DND-41 (cell line): ENCODE data around the gene SLC2A11.

Source experiments
- ATAC-seq: fragments of 200-7000 bp; cut with Tn5 transposase; 3 replicates; pipeline ENCODE4 v1.9.1; 2021; ENCODE audit warnings: low read depth; ENCODE audit not compliant: insufficient read depth
- DNase-seq: peaks from one replicate; pipeline ENCODE4 v3.0.0-alpha.2; 2020
- H2AFZ ChIP-seq: 2 replicates; pipeline ENCODE4 v1.6.0; 2012; ENCODE audit warnings: low read depth, low read length
- H3K27ac ChIP-seq: 2 replicates; pipeline ENCODE4 v1.5.1; 2012; ENCODE audit warnings: low read length, inconsistent platforms
- H3K27me3 ChIP-seq: fragments of 200-600 bp; sonication (generic); 2 replicates; pipeline ENCODE4 v1.6.0; 2012; ENCODE audit warnings: low read length, mild to moderate bottlenecking, inconsistent platforms; ENCODE audit not compliant: insufficient read depth, poor library complexity
- H3K36me3 ChIP-seq: 2 replicates; pipeline ENCODE4 v1.5.1; 2012; ENCODE audit warnings: low read length, inconsistent platforms; ENCODE audit not compliant: insufficient read depth
- H3K4me1 ChIP-seq: 2 replicates; pipeline ENCODE4 v1.5.1; 2012; ENCODE audit warnings: mild to moderate bottlenecking, low read length; ENCODE audit not compliant: insufficient read depth
- H3K4me2 ChIP-seq: 2 replicates; pipeline ENCODE4 v1.6.0; 2012; ENCODE audit warnings: mild to moderate bottlenecking, moderate library complexity, low read length, inconsistent platforms; ENCODE audit not compliant: insufficient read depth
- H3K4me3 ChIP-seq, 2 experiments: fragments of 200-600 bp in 1 of 2; shearing (Covaris generic) in 1 of 2; 2 replicates each; pipeline ENCODE4 v1.5.1; 2012 to 2016; ENCODE audit warnings: inconsistent platforms in 2 of 2, low read length in 2 of 2, mild to moderate bottlenecking in 2 of 2, low read depth in 1 of 2, moderate library complexity in 1 of 2
- H3K79me2 ChIP-seq: 2 replicates; pipeline ENCODE4 v1.6.0; 2012; ENCODE audit warnings: low read length, inconsistent platforms; ENCODE audit not compliant: insufficient read depth
- H3K9ac ChIP-seq: 2 replicates; pipeline ENCODE4 v1.6.0; 2012; ENCODE audit warnings: low read depth, mild to moderate bottlenecking, inconsistent platforms, low read length, moderate library complexity
- H3K9me3 ChIP-seq: 2 replicates; pipeline ENCODE4 v1.5.1; 2012; ENCODE audit warnings: low read length, moderate library complexity, mild to moderate bottlenecking, inconsistent platforms; ENCODE audit not compliant: insufficient read depth, severe bottlenecking
- H4K20me1 ChIP-seq: 2 replicates; pipeline ENCODE4 v1.6.0; 2012; ENCODE audit warnings: low read length; ENCODE audit not compliant: insufficient read depth
- EZH2 ChIP-seq: IDR thresholded peaks from 3 replicates; pipeline ENCODE4 v1.6.1; 2012; ENCODE audit warnings: borderline replicate concordance, low read depth, mild to moderate bottlenecking, moderate library complexity, low read length, inconsistent platforms; ENCODE audit not compliant: severe bottlenecking
- TF ChIP-seq, protein P1 (sequence below): IDR thresholded peaks from 2 replicates; pipeline ENCODE4 v1.5.1; 2012; ENCODE audit warnings: borderline replicate concordance, low read length, moderate library complexity, mild to moderate bottlenecking; ENCODE audit not compliant: poor library complexity, severe bottlenecking; ENCODE audit errors: extremely low read depth

The SLC2A11 gene

DNA sequence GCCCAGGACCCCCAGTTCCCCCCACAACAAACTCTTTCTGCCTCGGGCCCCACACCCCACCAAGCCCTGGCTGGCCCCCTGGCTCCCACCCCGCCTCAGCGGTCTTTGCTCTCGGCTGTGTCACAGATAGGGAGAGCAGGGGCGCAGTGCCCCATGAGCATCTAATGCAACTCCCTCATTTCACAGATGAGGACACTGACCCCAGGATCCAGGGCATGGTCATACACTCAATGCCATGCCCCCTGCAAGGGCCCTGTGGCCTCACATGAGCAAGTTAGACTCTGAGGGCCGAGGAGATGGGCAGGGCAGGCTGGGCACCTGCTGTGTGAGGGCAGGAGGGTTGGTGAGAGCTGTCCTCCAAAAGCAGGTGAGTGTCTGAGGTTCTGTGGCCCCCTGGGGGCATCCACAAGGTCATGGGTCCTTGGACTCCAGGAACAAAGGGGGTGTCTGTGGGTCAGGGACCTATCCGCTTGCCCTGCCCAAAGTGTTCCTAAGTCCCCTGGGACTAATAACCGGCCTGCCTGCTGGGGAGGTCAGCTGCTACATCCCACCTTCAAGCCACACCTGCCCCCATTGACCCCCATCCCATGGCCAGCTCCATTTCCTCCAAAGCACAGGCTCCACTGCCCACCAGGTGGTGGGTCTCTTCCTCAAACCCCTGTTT is 39.0 kb downstream of the SLC2A11 start:
- Histone ChIP-seq H3K9me3 (no peaks in the 10 kb centered on the region), H3K27ac (no peak overlapping the region), H3K4me1 (peaks cover 36% of the 10 kb centered on the region), H2AFZ (no peak overlapping the region), H4K20me1 (peaks cover 24% of the 10 kb centered on the region), H3K79me2 (peaks cover 35% of the 10 kb centered on the region), H3K27me3 (no peaks in the 10 kb centered on the region), H3K4me3 (peak overlapping the region in 1 of 2 experiments; percentile 89; a peak in 1 of 4 replicates), H3K9ac (no peak overlapping the region; the same call in 1 of the 2 replicates), H3K36me3 (peaks cover 29% of the 10 kb centered on the region), H3K4me2 (peak overlapping the region; percentile 84)
- TF ChIP-seq, protein P1, sequence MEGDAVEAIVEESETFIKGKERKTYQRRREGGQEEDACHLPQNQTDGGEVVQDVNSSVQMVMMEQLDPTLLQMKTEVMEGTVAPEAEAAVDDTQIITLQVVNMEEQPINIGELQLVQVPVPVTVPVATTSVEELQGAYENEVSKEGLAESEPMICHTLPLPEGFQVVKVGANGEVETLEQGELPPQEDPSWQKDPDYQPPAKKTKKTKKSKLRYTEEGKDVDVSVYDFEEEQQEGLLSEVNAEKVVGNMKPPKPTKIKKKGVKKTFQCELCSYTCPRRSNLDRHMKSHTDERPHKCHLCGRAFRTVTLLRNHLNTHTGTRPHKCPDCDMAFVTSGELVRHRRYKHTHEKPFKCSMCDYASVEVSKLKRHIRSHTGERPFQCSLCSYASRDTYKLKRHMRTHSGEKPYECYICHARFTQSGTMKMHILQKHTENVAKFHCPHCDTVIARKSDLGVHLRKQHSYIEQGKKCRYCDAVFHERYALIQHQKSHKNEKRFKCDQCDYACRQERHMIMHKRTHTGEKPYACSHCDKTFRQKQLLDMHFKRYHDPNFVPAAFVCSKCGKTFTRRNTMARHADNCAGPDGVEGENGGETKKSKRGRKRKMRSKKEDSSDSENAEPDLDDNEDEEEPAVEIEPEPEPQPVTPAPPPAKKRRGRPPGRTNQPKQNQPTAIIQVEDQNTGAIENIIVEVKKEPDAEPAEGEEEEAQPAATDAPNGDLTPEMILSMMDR, result no peak
- no peak for TF ChIP-seq EZH2
- ATAC-seq, result no peak
- DNase-seq, result no peak

GRCh38 chr22:23897320-23897719 is 39.6 kb downstream of the SLC2A11 start:
- H3K27ac ChIP-seq, result no peak overlapping the region
- peaks cover 36% of the 10 kb centered on the region for H3K4me1 ChIP-seq
- H3K4me3 ChIP-seq, result no peak overlapping the region
- peaks cover 35% of the 10 kb centered on the region for H3K79me2 ChIP-seq
- DNase-seq (no peak), ATAC-seq (no peak)
- no peak overlapping the region for H3K4me2 ChIP-seq
- H3K27me3 ChIP-seq, result no peaks in the 10 kb centered on the region
- H3K36me3 ChIP-seq, result peaks cover 29% of the 10 kb centered on the region
- no peak overlapping the region for H2AFZ ChIP-seq
- no peaks in the 10 kb centered on the region for H3K9me3 ChIP-seq
- no peak overlapping the region for H3K9ac ChIP-seq
- TF ChIP-seq EZH2, result no peak
- TF ChIP-seq, protein P1, result no peak
- H4K20me1 ChIP-seq, result peaks cover 24% of the 10 kb centered on the region

DNA sequence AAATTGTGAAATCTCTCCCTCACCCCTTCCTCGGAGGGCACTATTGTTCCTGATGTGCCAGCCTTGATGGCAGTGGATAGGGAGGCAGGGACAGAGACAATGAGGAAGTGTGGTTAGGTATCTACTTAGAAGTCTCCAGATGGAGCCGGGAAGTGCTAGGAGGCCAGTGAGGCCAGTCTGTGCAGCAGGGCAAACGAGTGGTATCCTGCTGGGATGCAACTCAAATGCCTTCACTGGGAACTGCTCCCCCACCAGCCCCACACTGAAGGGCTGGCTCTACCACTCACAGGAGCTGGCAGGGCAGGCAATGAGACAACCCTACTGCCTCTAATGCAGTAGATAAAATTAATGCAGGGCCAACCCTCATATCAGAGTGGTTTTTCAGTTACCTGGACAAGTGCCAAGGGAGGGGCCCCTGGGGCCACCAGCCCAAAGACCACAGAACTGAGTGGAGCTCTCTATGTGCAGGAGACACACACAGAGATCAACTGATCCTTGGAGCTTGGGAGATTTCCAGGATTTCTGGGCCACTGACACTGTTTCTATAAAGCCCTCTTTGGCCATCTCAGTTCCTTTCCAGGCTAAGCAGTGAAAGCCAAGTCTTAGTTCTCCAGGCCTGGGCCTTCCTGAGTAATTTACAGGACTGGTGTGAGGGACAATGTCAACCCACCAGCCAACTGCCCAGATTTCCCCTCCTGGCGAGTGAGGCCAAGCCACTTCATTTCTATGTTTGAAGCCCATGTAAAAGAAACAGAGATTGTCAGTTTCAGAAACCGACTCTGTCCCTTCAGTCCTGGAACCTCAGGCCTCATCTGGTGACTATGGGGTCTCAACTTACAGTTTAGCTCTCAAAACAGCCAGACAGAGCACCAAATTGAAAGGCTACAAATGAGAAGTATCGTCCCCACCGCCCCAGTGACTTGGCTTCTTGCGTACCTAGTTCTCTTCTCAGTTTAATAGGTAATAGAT is 40.6 kb downstream of the SLC2A11 start:
- peaks cover 24% of the 10 kb centered on the region for H4K20me1 ChIP-seq
- H3K9ac ChIP-seq, result no peak overlapping the region
- H3K36me3 ChIP-seq, result peaks cover 29% of the 10 kb centered on the region
- H3K9me3 ChIP-seq, result no peaks in the 10 kb centered on the region
- H3K4me2 ChIP-seq, result no peak overlapping the region
- H3K27me3 ChIP-seq, result no peaks in the 10 kb centered on the region
- no peak overlapping the region for H3K4me3 ChIP-seq
- DNase-seq (no peak), ATAC-seq (no peak)
- no peak for TF ChIP-seq EZH2
- TF ChIP-seq, protein P1, result no peak
- H2AFZ ChIP-seq, result no peak overlapping the region
- peaks cover 34% of the 10 kb centered on the region for H3K79me2 ChIP-seq
- H3K4me1 ChIP-seq, result peaks cover 31% of the 10 kb centered on the region
- H3K27ac ChIP-seq, result no peak overlapping the region
